SH-SY5Y (cell line): ENCODE measurements around the gene ZFPM1.

ENCODE experiments used
- GATA2 ChIP-seq: IDR thresholded peaks from 2 replicates; pipeline ENCODE4 v1.6.1; 2011; ENCODE audit warnings: mild to moderate bottlenecking, low read depth, low read length
- GATA3 ChIP-seq: IDR thresholded peaks from 2 replicates; pipeline ENCODE4 v1.6.1; 2011; ENCODE audit warnings: low read depth, mild to moderate bottlenecking, low read length, moderate library complexity

DNA sequence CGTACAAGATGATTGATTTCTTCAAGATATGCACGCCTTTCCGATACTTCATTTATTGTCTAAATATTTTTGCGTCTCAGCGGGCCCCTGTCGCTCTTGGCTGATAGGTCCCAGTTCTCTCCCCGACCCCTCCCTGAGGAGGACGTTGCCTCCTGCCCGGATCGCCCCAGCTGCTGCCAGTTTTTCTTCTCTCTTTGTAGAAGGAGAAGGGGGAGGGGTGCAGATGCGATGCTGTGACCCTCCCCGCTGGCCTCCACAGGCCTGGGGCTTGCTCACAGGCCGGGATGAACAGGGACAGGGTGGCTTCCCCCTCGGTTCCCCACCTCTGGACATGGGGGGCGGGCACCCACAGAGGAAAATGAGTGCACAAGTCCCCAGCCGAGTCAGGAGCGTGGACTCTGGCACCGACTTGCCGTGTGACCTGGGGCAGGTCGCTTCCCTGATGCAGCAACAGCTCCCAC is 63.6 kb downstream of the ZFPM1 start:
- TF ChIP-seq GATA3 (no peak), GATA2 (no peak)
